ENCODE results near the gene TMC4.

Gene TMC4

GRCh38 chr19:54136864-54137698 lies 35.9 kb downstream of the TMC4 start:
- TF ChIP-seq REST (IDR thresholded peaks at IDR 0.05; ENCODE audit: low read depth) (no peak), TEAD4 (IDR thresholded peaks at IDR 0.05) (0 out of 2 replicates have a peak, but pooled peaks have one; percentile 0), RAD21 (IDR thresholded peaks at IDR 0.05; ENCODE audit: low read depth) (no peak), CEBPB (IDR thresholded peaks at IDR 0.05) (no peak), YY1 (IDR thresholded peaks at IDR 0.05; ENCODE audit: low read depth) (no peak), NFIC (IDR thresholded peaks at IDR 0.05) (no peak), TAF1 (IDR thresholded peaks at IDR 0.05; ENCODE audit: low read depth) (peak; percentile 62; the same call in 1 of the 2 replicates), EP300 (IDR thresholded peaks at IDR 0.05; ENCODE audit: borderline replicate concordance) (no peak), CREB1 (IDR thresholded peaks at IDR 0.05; ENCODE audit: low read depth) (0 out of 2 replicates have a peak, but pooled peaks have one; percentile 17), EGR1 (IDR thresholded peaks at IDR 0.05) (peak; percentile 88), MAX (IDR thresholded peaks at IDR 0.05) (peak; percentile 30; the same call in 1 of the 2 replicates), FOXM1 (IDR thresholded peaks at IDR 0.05; ENCODE audit: borderline replicate concordance, low read depth) (peak; percentile 28; the same call in 1 of the 2 replicates), ZBTB7A (IDR thresholded peaks at IDR 0.05; ENCODE audit: low read depth) (no peak)

- TF ChIP-seq USF1 (IDR thresholded peaks at IDR 0.05) (no peak), RAD21 (IDR thresholded peaks at IDR 0.05; ENCODE audit: low read depth) (no peak), REST (IDR thresholded peaks at IDR 0.05; ENCODE audit: low read depth) (no peak), EGR1 (IDR thresholded peaks at IDR 0.05) (no peak), CEBPB (IDR thresholded peaks at IDR 0.05) (no peak), TAF1 (IDR thresholded peaks at IDR 0.05; ENCODE audit: low read depth) (no peak), NFIC (IDR thresholded peaks at IDR 0.05) (no peak), TEAD4 (IDR thresholded peaks at IDR 0.05) (no peak), EP300 (IDR thresholded peaks at IDR 0.05; ENCODE audit: borderline replicate concordance) (no peak), TCF12 (IDR thresholded peaks at IDR 0.05; ENCODE audit: low read depth) (no peak), CREB1 (IDR thresholded peaks at IDR 0.05; ENCODE audit: low read depth) (no peak), FOXM1 (IDR thresholded peaks at IDR 0.05; ENCODE audit: borderline replicate concordance, low read depth) (no peak), YY1 (IDR thresholded peaks at IDR 0.05; ENCODE audit: low read depth) (no peak)
Observed at GRCh38 chr19:54136086-54136863, 36.7 kb downstream of the TMC4 start.

- no peak for TF ChIP-seq TEAD4 (IDR thresholded peaks at IDR 0.05)
- no peak for TF ChIP-seq EP300 (IDR thresholded peaks at IDR 0.05; ENCODE audit: borderline replicate concordance)
- no peak for TF ChIP-seq FOXM1 (IDR thresholded peaks at IDR 0.05; ENCODE audit: borderline replicate concordance, low read depth)
- TF ChIP-seq CREB1 (IDR thresholded peaks at IDR 0.05; ENCODE audit: low read depth): no peak
- TF ChIP-seq USF1 (IDR thresholded peaks at IDR 0.05): no peak
- no peak for TF ChIP-seq ZBTB7A (IDR thresholded peaks at IDR 0.05; ENCODE audit: low read depth)
- no peak for TF ChIP-seq TCF12 (IDR thresholded peaks at IDR 0.05; ENCODE audit: low read depth)
- no peak for TF ChIP-seq MAX (IDR thresholded peaks at IDR 0.05)
- no peak for TF ChIP-seq EGR1 (IDR thresholded peaks at IDR 0.05)
- TF ChIP-seq TAF1 (IDR thresholded peaks at IDR 0.05; ENCODE audit: low read depth): no peak
- no peak for TF ChIP-seq CEBPB (IDR thresholded peaks at IDR 0.05)
- TF ChIP-seq NFIC (IDR thresholded peaks at IDR 0.05): no peak
- TF ChIP-seq YY1 (IDR thresholded peaks at IDR 0.05; ENCODE audit: low read depth): no peak
- TF ChIP-seq RAD21 (IDR thresholded peaks at IDR 0.05; ENCODE audit: low read depth): no peak
- no peak for TF ChIP-seq REST (IDR thresholded peaks at IDR 0.05; ENCODE audit: low read depth)
Observed at GRCh38 chr19:54133957-54134590, 38.9 kb downstream of the TMC4 start.

Measured in Ishikawa (cell line).